IPS-18a (cell line): ENCODE data around the gene PCDHB12.
A peak's percentile ranks its signal among the peaks of the same experiment; 100 is the strongest.
"Not testable (repeated sequence)": the region's sequence is repeated elsewhere in the genome, so short reads cannot be mapped to it uniquely, and the experiment has no call there.

Experiments used
- H3K27ac ChIP-seq: one replicate; pipeline ENCODE4 v1.5.1; 2013; ENCODE audit warnings: low read length
- H3K27me3 ChIP-seq: one replicate; pipeline ENCODE4 v1.6.1; 2013; ENCODE audit warnings: mild to moderate bottlenecking, low read length; ENCODE audit not compliant: control insufficient read depth, insufficient read depth
- H3K36me3 ChIP-seq: one replicate; pipeline ENCODE4 v1.6.1; 2013; ENCODE audit warnings: low read depth, low read length; ENCODE audit not compliant: control insufficient read depth
- H3K4me1 ChIP-seq: one replicate; pipeline ENCODE4 v1.6.1; 2013; ENCODE audit warnings: low read depth, low read length; ENCODE audit not compliant: control insufficient read depth
- H3K4me3 ChIP-seq: one replicate; pipeline ENCODE4 v1.5.1; 2013; ENCODE audit warnings: low read length
- H3K9ac ChIP-seq: one replicate; pipeline ENCODE4 v1.6.1; 2013; ENCODE audit warnings: mild to moderate bottlenecking, low read length, moderate library complexity
- H3K9me3 ChIP-seq: one replicate; pipeline ENCODE4 v1.6.1; 2013; ENCODE audit warnings: low read depth, low read length; ENCODE audit not compliant: control insufficient read depth

The PCDHB12 gene

GRCh38 chr5:141213656-141214339 lies 5.3 kb downstream of the PCDHB12 start, which contains the start of gene PCDHB13:
TSS of gene PCDHB13 (plus strand) at chr5:141213919. CDS start at chr5:141214124, 205 bp downstream.
- not testable (repeated sequence) for H3K27ac ChIP-seq, H3K36me3 ChIP-seq, H3K4me1 ChIP-seq, H3K9me3 ChIP-seq, H3K9ac ChIP-seq, H3K4me3 ChIP-seq, H3K27me3 ChIP-seq

- H3K36me3 ChIP-seq, H3K27ac ChIP-seq: not testable (repeated sequence)
These were observed 6.1 kb downstream of the PCDHB12 start for GRCh38 chr5:141214583-141214982.

GRCh38 chr5:141215504-141215903 lies 7.0 kb downstream of the PCDHB12 start:
- H3K27me3 ChIP-seq, H3K36me3 ChIP-seq, H3K9me3 ChIP-seq, H3K4me3 ChIP-seq, H3K4me1 ChIP-seq, H3K27ac ChIP-seq, H3K9ac ChIP-seq: not testable (repeated sequence)

More at GRCh38 chr5:141214583-141214982, 6.1 kb downstream of the PCDHB12 start:
- not testable (repeated sequence) for H3K4me3 ChIP-seq, H3K4me1 ChIP-seq, H3K9ac ChIP-seq, H3K9me3 ChIP-seq, H3K27me3 ChIP-seq

GRCh38 chr5:141216035-141216434 lies 7.5 kb downstream of the PCDHB12 start:
- not testable (repeated sequence) for H3K9me3 ChIP-seq, H3K9ac ChIP-seq, H3K27ac ChIP-seq, H3K27me3 ChIP-seq, H3K4me3 ChIP-seq, H3K4me1 ChIP-seq, H3K36me3 ChIP-seq

GRCh38 chr5:141223112-141223783 lies 14.7 kb downstream of the PCDHB12 start, which contains the start of gene PCDHB14:
TSS of gene PCDHB14 (plus strand) at chr5:141223343. CDS start at chr5:141223506, 163 bp downstream.
- Histone ChIP-seq H3K27ac (no peak within 1 kb of the TSS), H3K9ac (peak within 1 kb of the TSS; percentile 26), H3K36me3 (no peaks in the 10 kb centered on the region), H3K9me3 (no peaks in the 10 kb centered on the region), H3K4me3 (peak within 1 kb of the TSS; percentile 43), H3K27me3 (no peaks in the 10 kb centered on the region), H3K4me1 (no peaks in the 10 kb centered on the region)

- H3K27me3 ChIP-seq, H3K9me3 ChIP-seq: not testable (repeated sequence)
These were observed 16.3 kb downstream of the PCDHB12 start for GRCh38 chr5:141224844-141225243.

GRCh38 chr5:141225421-141225820 lies 16.9 kb downstream of the PCDHB12 start:
- H3K4me3 ChIP-seq, H3K9ac ChIP-seq, H3K27me3 ChIP-seq, H3K4me1 ChIP-seq, H3K27ac ChIP-seq, H3K36me3 ChIP-seq, H3K9me3 ChIP-seq: not testable (repeated sequence)

More at GRCh38 chr5:141224844-141225243, 16.3 kb downstream of the PCDHB12 start:
- H3K27ac ChIP-seq, H3K9ac ChIP-seq, H3K4me1 ChIP-seq, H3K4me3 ChIP-seq, H3K36me3 ChIP-seq: not testable (repeated sequence)

GRCh38 chr5:141234109-141234667 lies 25.7 kb downstream of the PCDHB12 start:
- H3K27me3 ChIP-seq: no peaks in the 10 kb centered on the region
- H3K4me3 ChIP-seq: no peak overlapping the region
- H3K4me1 ChIP-seq: no peaks in the 10 kb centered on the region
- no peak overlapping the region for H3K27ac ChIP-seq
- H3K9ac ChIP-seq: no peak overlapping the region
- no peaks in the 10 kb centered on the region for H3K36me3 ChIP-seq
- H3K9me3 ChIP-seq: peaks cover 21% of the 10 kb centered on the region

GRCh38 chr5:141235922-141236321 lies 27.4 kb downstream of the PCDHB12 start:
- H3K4me3 ChIP-seq, H3K36me3 ChIP-seq, H3K9ac ChIP-seq, H3K4me1 ChIP-seq, H3K27ac ChIP-seq, H3K27me3 ChIP-seq: not testable (repeated sequence)
- peaks cover 19% of the 10 kb centered on the region for H3K9me3 ChIP-seq

- Histone ChIP-seq H3K27me3 (no peaks in the 10 kb centered on the region), H3K4me1 (no peaks in the 10 kb centered on the region), H3K4me3 (no peak overlapping the region), H3K27ac (no peak overlapping the region), H3K36me3 (no peaks in the 10 kb centered on the region), H3K9me3 (peaks cover 15% of the 10 kb centered on the region), H3K9ac (no peak overlapping the region)
These were observed 28.2 kb downstream of the PCDHB12 start for GRCh38 chr5:141236516-141237313.

GRCh38 chr5:141241496-141241895 lies 33.0 kb downstream of the PCDHB12 start:
- Histone ChIP-seq H3K4me1 (no peaks in the 10 kb centered on the region), H3K4me3 (no peak overlapping the region), H3K9me3 (peaks cover 8% of the 10 kb centered on the region), H3K27ac (no peak overlapping the region), H3K27me3 (no peaks in the 10 kb centered on the region), H3K9ac (no peak overlapping the region), H3K36me3 (no peaks in the 10 kb centered on the region)
